ENCODE data around the gene KIFAP3.
"Not testable (repeated sequence)": the region's sequence is repeated elsewhere in the genome, so short reads cannot be mapped to it uniquely, and the experiment has no call there.

The KIFAP3 gene

DNA sequence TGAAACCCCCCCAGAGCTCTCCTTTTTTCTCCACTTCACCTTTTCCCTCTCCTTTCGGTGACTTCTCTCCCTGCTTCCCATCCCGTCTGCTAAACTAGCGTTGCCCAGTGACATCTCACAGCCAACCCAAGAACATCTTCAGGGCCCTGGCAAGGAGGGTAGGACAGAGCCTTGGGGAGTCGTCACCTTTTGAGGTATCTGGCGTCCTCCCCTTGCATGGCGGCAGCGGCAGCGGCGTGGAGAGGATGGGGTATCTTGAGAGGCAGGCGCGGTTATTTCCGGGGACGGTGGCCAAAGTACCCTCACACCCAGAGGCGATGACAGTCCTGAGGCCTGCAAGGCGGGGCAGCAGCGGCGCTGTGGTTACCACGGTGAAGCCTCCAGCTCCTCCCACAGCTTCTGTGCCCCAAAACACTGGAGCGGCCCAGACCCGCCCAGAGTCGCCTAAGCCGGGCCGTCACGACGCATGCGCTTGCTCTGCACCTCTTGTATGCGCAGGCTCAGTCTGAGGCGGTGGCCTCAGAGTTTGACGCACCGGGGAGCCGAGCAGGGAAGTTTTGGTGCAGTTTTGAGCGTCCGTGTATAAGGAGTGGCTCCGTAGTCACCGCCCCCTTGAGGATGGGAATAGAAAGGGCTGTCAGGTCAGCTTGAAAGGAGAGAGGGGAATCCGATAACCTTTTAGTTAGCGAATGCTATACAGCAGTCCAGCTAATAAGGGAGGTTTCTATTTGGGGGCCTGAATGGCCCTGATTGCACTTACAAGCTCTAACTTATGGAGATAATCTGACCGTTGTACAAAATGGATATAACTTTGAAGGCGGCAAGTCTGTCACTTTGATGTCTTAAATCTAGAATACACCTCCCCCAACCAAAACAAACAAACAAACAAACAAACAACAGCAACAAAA, at the start of gene KIFAP3:
TSS of gene KIFAP3 (minus strand) at position 446 of the 908 bp plus-strand sequence. CDS start at position 218, 228 bp downstream.
- peak; percentile 94 for DNase-seq (ENCODE audit: low read depth)

DNA sequence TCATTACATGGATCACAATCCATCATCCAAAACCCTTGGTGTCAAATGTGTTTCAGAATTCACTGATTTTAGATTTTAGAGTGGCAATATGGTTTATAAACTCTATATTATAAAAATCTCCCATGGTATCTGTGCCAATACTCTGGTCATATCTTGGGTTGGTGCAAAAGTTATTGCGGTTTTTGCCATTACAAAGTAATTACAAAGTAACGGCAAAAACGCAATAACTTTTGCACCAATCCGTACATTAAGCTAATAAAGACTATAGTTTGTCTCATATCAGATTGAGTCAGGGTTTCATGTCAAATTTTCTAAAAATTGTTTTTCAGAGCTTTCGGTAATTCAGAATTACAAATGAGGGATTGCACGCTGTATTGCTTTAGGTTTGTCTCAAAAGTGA, 47.9 kb upstream of the KIFAP3 start:
- no peak for DNase-seq (ENCODE audit: low read depth)

DNA sequence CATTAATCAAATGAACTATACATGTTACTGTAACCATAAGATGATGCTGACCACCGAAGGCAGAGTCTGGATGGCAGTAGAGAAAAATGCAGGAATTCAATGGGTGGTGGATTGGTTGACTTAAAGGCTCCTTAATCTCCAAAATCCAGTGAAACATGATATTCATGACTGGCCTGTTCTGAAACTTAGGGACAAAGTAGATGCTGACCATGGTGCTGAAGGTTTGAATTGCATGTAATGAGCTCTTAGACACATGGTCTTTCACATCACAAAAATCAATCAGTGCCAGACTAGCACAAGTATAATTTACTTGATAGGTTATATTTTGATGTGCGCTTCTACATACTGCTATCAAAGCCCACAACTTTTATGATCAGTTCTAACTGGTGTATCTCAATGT, 40.4 kb upstream of the KIFAP3 start:
- no peak for DNase-seq (ENCODE audit: low read depth)

DNA sequence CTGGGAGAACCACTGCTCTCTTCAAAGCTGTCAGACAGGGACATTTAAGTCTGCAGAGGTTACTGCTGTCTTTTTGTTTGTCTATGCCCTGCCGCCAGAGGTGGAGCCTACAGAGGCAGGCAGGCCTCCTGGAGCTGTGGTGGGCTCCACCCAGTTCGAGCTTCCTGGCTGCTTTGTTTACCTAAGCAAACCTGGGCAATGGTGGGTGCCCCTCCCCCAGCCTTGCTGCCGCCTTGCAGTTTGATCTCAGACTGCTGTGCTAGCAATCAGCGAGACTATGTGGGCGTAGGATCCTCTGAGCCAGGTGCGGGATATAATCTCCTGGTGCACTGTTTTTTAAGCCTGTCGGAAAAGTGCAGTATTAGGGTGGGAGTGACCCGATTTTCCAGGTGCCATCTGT, 38.6 kb upstream of the KIFAP3 start:
- not testable (repeated sequence) for DNase-seq (ENCODE audit: low read depth)

DNA sequence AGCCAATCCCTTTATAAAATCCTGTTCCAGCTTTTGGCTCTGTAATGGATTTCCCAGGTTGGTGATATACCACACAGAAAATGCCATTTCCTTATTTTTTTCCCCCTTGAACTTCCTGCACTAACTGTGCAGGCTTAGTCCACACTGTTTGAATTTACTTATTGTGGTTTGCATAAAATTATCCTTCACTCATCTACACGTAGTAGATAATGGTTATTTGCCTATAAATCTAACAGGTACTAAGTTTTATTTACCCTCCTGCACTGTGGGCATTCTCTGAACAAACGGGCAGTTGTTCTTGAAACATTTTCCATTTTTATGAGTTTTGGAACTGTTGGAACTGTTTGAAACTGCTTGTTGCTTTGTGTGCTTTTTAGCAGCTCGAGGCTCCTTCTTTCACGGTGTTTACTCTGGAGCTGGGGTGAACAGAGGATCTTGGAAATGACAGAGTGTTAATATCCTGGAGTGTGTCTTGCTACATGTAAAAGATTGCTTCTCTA, 23.0 kb upstream of the KIFAP3 start:
- no peak for DNase-seq (ENCODE audit: low read depth)

DNA sequence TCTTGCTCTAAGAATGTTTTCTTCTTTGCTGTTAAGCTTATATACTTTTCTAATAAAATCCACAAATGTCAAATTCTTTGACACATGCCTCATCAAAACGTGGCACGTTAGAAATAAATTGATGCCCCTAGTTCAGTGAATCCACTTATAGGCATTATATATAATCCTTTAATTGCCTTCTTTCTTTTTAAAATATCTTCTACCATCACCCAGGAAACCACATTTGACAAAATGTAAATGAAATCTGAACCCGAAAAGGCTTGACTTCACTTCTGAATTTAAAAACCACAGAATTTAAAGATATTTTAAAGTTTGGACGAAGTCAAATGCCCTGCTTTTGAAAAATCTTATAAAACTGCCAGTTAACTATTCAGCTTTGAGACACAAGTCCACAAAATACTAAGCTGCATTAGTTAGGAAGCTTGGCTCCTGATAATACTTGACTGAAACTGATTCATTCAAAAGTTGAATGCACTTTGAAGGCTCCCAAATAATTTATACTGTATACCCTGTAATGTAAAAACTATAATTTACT, 22.4 kb upstream of the KIFAP3 start:
- DNase-seq (ENCODE audit: low read depth) = no peak

DNA sequence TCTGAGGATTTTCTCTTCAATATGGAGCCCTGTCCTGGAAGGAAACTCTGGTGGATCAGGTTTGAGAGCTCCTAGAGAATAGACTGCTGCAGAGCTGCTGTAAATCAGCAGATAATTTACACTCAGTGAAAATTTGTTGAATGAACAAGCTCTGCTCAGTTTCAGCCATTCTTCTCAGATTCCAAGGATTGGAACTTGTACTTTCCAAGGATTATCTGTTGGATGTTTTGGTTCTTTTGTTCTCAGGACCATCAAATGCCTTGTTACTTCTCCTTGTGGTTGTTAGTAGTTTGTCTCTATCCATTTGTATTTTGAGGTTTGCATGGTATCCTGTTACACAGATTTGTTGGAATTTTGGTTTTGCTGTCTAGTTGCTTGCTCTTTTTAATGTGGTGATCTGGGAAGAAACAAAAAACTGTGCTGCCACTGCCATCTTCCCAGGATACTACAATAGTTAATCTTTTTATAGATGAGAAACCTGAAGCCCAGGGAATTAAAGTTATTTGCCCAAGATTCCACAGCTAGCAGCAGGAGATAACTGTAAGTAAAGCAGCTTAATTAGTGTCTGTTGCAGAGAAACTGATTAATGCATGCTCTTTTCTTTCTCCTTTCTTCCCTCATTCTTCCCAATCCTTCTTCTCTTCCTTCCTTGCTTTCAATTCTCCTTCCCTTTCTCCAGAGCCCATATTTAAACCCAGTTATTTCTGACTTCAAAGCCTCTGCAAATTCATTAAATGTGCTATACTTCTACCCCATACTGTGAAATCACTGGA, 21.7 kb upstream of the KIFAP3 start:
- DNase-seq (ENCODE audit: low read depth) = no peak

DNA sequence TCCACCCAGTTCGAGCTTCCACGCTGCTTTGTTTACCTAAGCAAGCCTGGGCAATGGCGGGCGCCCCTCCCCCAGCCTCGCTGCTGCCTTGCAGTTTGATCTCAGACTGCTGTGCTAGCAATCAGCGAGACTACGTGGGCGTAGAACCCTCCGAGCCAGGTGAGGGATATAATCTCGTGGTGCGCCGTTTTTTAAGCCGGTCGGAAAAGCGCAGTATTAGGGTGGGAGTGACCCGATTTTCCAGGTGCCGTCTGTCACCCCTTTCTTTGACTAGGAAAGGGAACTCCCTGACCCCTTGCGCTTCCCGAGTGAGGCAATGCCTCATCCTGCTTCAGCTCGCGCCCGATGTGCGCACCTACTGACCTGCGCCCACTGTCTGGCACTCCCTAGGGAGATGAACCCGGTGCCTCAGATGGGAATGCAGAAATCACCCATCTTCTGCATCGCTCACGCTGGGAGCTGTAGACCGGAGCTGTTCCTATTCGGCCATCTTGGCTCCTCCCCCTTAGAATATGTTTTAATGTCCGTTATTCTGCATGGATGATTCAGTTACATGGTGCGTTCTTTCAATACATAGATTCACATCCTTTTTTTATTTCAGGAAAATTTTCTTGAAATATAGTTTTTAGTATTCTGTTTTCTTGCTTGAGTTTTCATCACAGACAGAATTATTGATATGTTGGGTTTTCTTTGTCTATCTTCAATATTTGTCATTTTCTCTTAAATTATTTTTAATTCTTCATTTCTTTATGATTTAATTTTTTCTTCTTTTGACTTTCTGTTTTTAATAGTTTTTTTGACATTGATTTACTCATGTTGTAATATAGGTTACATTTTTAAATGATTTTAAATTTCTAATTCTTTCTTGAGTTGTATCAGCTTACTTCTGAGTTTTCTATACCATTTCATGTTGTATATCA, 20.5 kb upstream of the KIFAP3 start:
- DNase-seq (ENCODE audit: low read depth) = not testable (repeated sequence)

DNA sequence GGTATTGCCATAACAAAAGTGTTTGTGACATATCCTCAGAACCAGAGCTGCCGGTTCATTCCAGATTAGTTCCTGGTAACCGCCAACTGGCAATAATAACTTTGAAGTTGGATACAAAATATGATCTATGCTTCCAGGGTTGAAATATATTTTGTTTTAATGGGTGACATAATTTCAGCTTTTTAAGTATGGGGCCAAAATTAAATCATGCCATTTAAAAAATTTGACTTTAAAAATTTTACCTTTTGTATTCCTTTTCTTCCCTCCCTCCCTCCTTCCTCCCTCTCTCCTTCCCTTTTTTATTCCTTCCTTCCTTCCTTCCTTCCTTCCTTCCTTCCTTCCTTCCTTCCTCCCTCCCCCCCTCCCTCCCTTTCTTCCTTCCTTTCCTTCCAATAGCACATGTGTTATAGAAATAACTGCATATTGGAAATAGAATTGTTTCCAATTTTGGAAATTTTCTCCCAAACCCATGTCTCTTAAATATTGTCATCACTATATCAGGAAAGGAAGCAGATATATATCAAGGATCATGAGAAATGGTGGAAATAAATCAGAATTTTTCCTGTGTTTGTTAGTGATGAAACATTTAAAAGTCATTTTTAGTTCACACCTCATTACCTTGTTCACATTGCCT, 12.0 kb upstream of the KIFAP3 start:
- DNase-seq (ENCODE audit: low read depth) = no peak

DNA sequence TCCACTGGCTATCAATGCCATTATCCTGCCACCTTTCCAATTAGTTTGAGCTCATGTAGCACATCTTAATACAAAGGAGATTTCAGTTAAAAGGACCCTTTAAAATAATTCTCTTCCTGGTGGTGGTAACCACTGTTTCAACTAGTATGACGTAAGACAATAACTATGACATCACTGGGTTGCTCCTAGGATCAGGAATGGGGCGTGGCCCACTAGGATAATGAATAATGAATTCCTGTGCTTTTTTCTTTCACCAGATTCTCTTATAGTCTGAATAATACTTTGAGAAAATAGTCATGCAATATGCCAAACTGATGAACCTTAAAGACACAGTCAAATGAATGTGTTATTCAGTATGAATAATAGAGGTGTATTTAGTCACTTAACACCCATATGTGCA, 10.6 kb upstream of the KIFAP3 start:
- no peak for DNase-seq (ENCODE audit: low read depth)

DNA sequence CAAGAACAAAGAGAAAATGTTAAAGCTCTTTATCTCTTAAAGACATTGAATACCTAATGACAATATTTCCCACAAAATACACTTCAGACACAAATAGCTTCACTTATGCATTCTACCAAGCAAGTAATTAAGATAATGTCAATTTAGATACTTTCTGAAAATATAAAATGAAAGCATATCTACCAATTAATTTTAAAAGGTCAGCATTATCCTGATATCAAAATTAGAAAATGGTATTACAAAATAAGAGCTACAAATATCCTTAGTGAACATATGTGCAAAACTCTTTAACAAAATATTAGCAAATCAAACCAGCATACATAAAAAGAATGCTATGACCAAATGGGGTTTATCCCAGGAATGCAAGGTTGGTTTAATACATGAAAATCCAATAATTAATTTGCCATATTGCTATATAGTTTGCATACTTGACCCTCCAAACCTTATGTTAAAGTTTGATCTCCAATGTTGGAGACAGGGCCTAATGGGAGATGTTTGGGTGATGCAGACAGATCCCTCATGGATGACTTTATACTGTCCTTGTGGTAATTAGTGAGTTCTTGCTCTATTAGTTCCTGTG, 4.2 kb upstream of the KIFAP3 start:
- DNase-seq (ENCODE audit: low read depth) = no peak

DNA sequence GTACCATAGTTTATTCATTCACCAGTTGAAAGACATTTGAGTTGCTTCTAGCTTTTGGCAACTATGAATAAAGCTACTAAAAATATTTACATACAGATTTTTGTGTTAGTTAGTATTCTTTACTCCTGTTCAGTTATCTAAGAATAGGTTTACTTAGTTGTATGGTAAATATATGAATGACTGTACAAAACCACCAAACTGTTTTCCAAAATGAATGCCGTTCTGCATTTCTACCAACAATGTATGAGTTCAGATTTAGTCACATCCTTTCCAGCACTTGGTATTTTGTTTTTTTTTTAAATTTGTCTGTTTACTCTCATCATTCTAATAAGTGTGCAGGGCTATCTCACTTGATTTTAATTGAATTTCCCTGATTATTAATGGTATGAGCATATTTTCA, 3.4 kb upstream of the KIFAP3 start:
- DNase-seq (ENCODE audit: low read depth) = no peak

DNA sequence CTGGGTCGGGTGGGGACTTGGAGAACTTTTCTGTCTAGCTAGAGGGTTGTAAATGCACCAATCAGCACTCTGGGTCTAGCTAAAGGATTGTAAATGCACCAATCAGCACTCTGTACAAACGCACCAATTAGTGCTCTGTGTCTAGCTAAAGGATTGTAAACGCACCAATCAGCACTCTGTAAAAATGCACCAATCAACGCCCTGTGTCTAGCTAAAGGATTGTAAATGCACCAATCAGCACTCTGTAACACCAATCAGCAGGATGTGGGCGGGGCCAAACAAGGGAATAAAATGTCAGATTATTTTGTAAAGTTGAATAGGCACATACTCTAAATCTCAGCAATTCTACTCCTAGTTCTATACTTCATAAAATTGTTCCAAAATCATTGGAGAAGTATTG, 2.5 kb upstream of the KIFAP3 start:
- DNase-seq (ENCODE audit: low read depth) = not testable (repeated sequence)

DNA sequence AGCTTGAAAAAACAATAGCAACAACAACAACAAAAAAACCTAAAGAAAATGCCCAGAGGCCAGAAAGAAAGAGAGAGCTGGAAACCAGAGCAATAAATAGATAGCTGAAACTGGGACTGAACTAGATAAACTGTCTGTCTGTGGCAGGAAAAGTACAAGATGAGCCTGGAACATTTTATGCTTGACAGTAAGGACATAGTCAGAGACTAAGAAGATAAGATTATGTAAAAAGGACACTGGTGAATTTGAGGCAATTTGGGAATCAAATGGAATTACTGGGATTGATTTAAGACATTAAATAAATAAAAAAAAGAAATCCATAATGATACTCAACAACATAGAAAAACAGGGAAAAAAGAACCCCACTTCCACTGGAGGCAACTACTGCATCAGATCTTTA, 1.7 kb upstream of the KIFAP3 start:
- DNase-seq (ENCODE audit: low read depth) = no peak

DNA sequence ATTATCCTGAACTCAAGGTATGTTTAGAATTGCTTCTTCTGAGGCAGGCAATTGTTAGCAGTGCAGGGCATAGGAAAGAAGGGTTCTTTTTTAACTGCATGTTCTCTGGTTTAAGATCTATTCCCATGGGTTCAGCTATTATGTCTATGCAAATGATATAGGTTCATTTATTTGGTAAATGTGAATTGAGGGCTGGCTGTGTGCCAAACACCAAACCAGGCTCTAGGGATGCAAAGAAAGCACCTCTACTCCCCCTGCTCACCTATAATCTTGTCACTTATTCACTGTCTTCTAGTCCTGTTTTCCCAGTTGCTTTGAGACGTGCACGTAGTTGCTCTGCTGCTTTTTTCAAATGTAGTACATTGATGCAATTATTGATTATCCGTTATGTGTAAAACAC, 691 bp upstream of the KIFAP3 start:
- no peak for DNase-seq (ENCODE audit: low read depth)

DNA sequence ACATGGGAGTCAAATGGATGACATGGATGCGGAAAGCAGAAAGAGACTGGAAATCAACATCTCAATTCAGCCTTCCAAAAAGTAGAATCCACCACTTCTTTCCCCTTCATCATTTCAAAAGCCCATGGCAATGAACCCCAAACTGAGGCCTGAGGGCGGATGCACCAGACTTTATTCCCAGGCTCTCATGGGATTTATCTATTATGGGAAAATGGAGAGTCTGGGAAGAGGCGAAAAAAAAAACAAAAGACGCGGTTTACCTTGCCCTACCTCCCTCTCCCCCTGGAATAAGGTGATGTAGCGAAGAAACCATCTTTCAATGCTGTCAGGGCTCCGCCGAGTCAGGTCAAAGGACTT, 624 bp downstream of the KIFAP3 start:
- no peak for DNase-seq (ENCODE audit: low read depth)

DNA sequence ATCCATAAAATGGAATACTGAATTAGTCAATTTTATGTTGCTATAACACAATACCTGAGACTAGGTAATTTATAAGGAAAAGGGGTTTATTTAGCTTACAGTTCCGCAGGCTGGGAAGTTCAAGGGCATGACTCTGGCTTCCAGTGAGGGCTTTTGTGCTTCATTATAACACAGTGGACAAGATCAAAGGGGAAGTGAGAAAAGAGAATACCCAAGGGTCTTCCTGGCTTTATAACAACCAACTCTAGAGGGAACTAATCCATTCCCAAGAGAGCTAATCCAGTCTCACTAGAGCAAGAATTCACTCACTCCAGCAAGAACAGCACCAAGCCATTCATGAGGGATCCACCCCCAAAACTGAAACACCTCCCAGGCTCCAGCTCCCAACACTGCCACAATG, 3.1 kb downstream of the KIFAP3 start:
- no peak for DNase-seq (ENCODE audit: low read depth)

DNA sequence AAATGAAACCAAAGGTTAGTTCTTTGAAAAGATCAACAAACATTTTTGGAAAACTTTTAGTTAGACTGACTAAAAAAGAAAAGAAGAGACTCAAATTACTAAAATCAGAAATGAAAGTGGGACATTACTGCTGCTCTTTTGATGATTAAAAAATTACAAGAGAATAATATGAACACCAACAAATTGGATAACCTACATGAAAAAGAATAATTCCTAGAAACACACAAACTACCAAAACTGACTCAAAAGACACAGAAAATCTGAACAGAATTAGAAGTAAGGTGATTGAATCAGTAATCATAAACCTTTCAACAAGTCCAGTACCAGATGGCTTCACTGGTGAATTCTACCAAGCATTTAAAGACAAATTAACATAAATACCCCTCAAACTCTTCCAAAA, 5.6 kb downstream of the KIFAP3 start:
- no peak for DNase-seq (ENCODE audit: low read depth)

DNA sequence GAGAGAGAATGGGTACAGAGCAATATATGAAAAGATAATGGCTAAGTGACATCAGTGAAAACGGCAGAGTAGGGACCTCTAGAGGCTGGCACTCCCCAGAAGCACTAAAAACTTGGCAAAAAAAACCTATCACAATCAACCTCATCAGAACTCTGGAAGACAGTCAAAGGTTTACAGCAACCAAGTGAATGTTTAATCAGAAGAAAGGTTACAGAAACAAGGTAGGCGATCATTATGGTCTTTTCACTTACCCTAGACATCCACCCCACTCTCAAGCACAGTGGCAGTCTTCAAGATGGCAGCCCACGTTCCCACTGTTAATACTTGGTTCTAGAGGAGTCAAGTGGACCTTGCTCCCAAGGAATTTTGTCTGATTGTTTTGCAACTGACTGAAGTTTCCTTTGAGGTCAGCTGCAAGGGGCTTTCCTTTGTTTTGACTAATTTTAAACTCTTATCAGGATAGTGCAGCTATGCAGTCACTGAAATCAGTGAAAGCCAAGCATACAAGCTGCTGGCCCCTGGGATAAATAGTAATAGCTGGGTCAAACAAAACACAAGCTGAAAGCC, 7.2 kb downstream of the KIFAP3 start:
- no peak for DNase-seq (ENCODE audit: low read depth)

DNA sequence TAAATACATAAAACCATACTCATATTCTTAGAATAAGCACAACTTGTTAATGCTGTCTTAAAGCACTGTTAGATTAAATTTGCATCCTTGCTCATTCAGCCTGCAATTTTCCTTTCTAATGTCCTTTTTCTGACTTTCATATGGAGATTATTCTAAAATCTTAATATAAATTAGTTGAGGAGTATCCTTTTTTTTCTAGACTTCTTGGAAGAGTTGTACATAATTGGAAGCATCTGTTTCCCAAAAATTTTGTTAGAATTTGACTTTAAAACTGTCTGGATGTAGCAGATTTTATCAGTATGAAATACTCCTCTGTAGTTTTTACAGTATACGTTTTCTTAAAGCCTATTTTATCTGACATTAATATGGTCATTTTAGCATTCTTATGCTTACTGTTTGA, 9.7 kb downstream of the KIFAP3 start:
- no peak for DNase-seq (ENCODE audit: low read depth)

All from HS-5 (cell line).